Heart left ventricle (tissue), 13 donors: ENCODE measurements around the gene SLC37A1.

ENCODE experiments used
- CTCF ChIP-seq, 12 donors: fragments of 200-600 bp; sonication (generic) in 4 of 12; IDR thresholded peaks; one replicate each; pipeline versions ENCODE4 v1.5.0 to v1.8.0; 2018 to 2022; ENCODE audit warnings: antibody characterized with exemption in 12 of 12, mild to moderate bottlenecking in 5 of 12
- POLR2A ChIP-seq, 2 donors: fragments of 450-650 bp; IDR thresholded peaks; one replicate each; pipeline ENCODE4 v1.6.1; 2017; ENCODE audit warnings: antibody characterized with exemption in 2 of 2, mild to moderate bottlenecking in 2 of 2, moderate library complexity in 2 of 2
- donor health status: ischemic (EF 13 %, LVEDD 7.1; RV severe dilation, severe dysfunction).
- donor health status: DM: no; HTN: yes; CAD: no.
- donor health status: DM: no; HTN: no; CAD: no.
- donor health status: ischemic (EF 25% LVEDD 6.9; RV normal size, moderate dysfunction).
- donor health status: ischemic (EF 25% LVEDD 5.7; RV mildly dilated, moderate dysfunction).
- donor health status: ischemic (EF 35%, LVEDD 5.7; RV mildly dilated, moderate dysfunction).
- donor health status: nonischemic (EF 11% LVEDD 7.7; RV severe dilation, severe dysfunction).
- donor health status: DM: yes; HTN: yes; CAD: no.
- donor health status: PGD.
- donor health status: ischemic (EF 29% LVEDD 5.4; RV normal size, mild dysfunction).
- donor health status: nonischemic (EF 23%, LVEDD 6.1; RV moderate dilation, normal function).

- TF ChIP-seq CTCF (IDR thresholded peaks at IDR 0.05), result no peak
- no peak for TF ChIP-seq POLR2A (IDR thresholded peaks at IDR 0.05)
Observed at GRCh38 chr21:42492201-42492600, 21.5 kb upstream of the SLC37A1 start.
